ENCODE data around the gene CELA2B.
"Not testable (repeated sequence)": the region's sequence is repeated elsewhere in the genome, so short reads cannot be mapped to it uniquely, and the experiment has no call there.

The CELA2B gene

GRCh38 chr1:15513919-15514318 is 38.0 kb downstream of the CELA2B start (continued):
- TF ChIP-seq ZNF585B (tag by site-specific recombination; IDR thresholded peaks at IDR 0.05): no peak
- no peak for TF ChIP-seq ZNF830 (tag by site-specific recombination; IDR thresholded peaks at IDR 0.05; ENCODE audit: low read depth)
- TF ChIP-seq ZNF341 (tag by site-specific recombination; IDR thresholded peaks at IDR 0.05; ENCODE audit: low read depth): no peak
- TF ChIP-seq ZNF350 (tag by site-specific recombination; IDR thresholded peaks at IDR 0.05): no peak

- POLR2A ChIA-PET; H3K4me3 ChIP-seq (ENCODE audit: low read depth, low read length); H3K9me3 ChIP-seq (ENCODE audit: control insufficient read depth, insufficient read depth, low read depth, low read length); H3K4me1 ChIP-seq (ENCODE audit: control insufficient read depth, insufficient read depth, low read length); H3K27ac ChIP-seq (ENCODE audit: extremely low read depth, low read depth, low read length): not testable (repeated sequence)
- H3K36me3 ChIP-seq (ENCODE audit: control insufficient read depth in 2 of 2, insufficient read depth in 1 of 2, low read length in 2 of 2): peaks cover 0 to 57% of the 10 kb centered on the region in 2 experiments; a peak in 1 of 3 replicates
- CTCF ChIA-PET: interaction anchor here (0.6 to 3.6 kb wide), 3 partner anchors 12 to 115 kb away, joined by 3 to 13 read pairs (median 3); partner anchors contain the start of gene DNAJC16
These were observed 38.7 kb downstream of the CELA2B start for GRCh38 chr1:15514557-15514956.

GRCh38 chr1:15515022-15515663 is 39.2 kb downstream of the CELA2B start:
- CTCF ChIA-PET: interaction anchor here (0.6 to 3.6 kb wide), 4 partner anchors 9 to 115 kb away, joined by 3 to 13 read pairs (median 3); partner anchors contain the start of gene DNAJC16
- H3K36me3 ChIP-seq (ENCODE audit: control insufficient read depth in 2 of 2, insufficient read depth in 1 of 2, low read length in 2 of 2): peaks cover 0 to 57% of the 10 kb centered on the region in 2 experiments; a peak in 1 of 3 replicates
- no peak overlapping the region for H3K27ac ChIP-seq (ENCODE audit: extremely low read depth, low read depth, low read length)
- POLR2A ChIA-PET: interaction anchor here (0.6 kb wide), 1 partner anchor 68 kb away, joined by 3 read pairs; no protein-coding TSS in a partner anchor
- no peaks in the 10 kb centered on the region for H3K4me1 ChIP-seq (ENCODE audit: control insufficient read depth, insufficient read depth, low read length)
- H3K4me3 ChIP-seq (ENCODE audit: low read depth, low read length): no peak overlapping the region
- no peaks in the 10 kb centered on the region for H3K9me3 ChIP-seq (ENCODE audit: control insufficient read depth, insufficient read depth, low read depth, low read length)
- TF ChIP-seq SP7 (tag by site-specific recombination; IDR thresholded peaks at IDR 0.05): no peak
- TF ChIP-seq ZNF548 (tag by site-specific recombination; IDR thresholded peaks at IDR 0.05): no peak
- TF ChIP-seq ZBTB17 (tag by site-specific recombination; IDR thresholded peaks at IDR 0.05): no peak
- no peak for TF ChIP-seq HOXC10 (CRISPR knock-in tag; IDR thresholded peaks at IDR 0.05)
- TF ChIP-seq ZNF701 (tag by site-specific recombination; IDR thresholded peaks at IDR 0.05): no peak
- no peak for TF ChIP-seq PRDM6 (tag by site-specific recombination; IDR thresholded peaks at IDR 0.05)
- TF ChIP-seq ZNF791 (tag by site-specific recombination; IDR thresholded peaks at IDR 0.05): no peak

- H3K9me3 ChIP-seq (ENCODE audit: control insufficient read depth, insufficient read depth, low read depth, low read length): no peaks in the 10 kb centered on the region
- CTCF ChIA-PET: no interaction called here
These were observed 43.7 kb downstream of the CELA2B start for GRCh38 chr1:15519625-15520024.

GRCh38 chr1:15521206-15521906 is 45.5 kb downstream of the CELA2B start:
- H3K36me3 ChIP-seq (ENCODE audit: control insufficient read depth in 2 of 2, insufficient read depth in 1 of 2, low read length in 2 of 2): peaks cover 0 to 19% of the 10 kb centered on the region in 2 experiments; a peak in 1 of 3 replicates
- H3K27ac ChIP-seq (ENCODE audit: extremely low read depth, low read depth, low read length); H3K4me1 ChIP-seq (ENCODE audit: control insufficient read depth, insufficient read depth, low read length); CTCF ChIA-PET; H3K9me3 ChIP-seq (ENCODE audit: control insufficient read depth, insufficient read depth, low read depth, low read length); H3K4me3 ChIP-seq (ENCODE audit: low read depth, low read length): not testable (repeated sequence)
- POLR2A ChIA-PET: interaction anchor here (0.7 kb wide), 2 partner anchors 16 to 1025 kb away, joined by 3 to 6 read pairs; no protein-coding TSS in a partner anchor

More at GRCh38 chr1:15519625-15520024, 43.7 kb downstream of the CELA2B start:
- Histone ChIP-seq H3K4me3 (ENCODE audit: low read depth, low read length) (no peak overlapping the region), H3K4me1 (ENCODE audit: control insufficient read depth, insufficient read depth, low read length) (no peaks in the 10 kb centered on the region; the same call in 1 of the 2 replicates), H3K27ac (ENCODE audit: extremely low read depth, low read depth, low read length) (no peak overlapping the region), H3K36me3 (ENCODE audit: control insufficient read depth in 2 of 2, insufficient read depth in 1 of 2, low read length in 2 of 2) (peaks cover 0 to 28% of the 10 kb centered on the region in 2 experiments; a peak in 1 of 3 replicates)
- TF ChIP-seq ZNF121 (tag by site-specific recombination; IDR thresholded peaks at IDR 0.05) (peak; percentile 55), ZBTB21 (tag by site-specific recombination; IDR thresholded peaks at IDR 0.05) (no peak)
- POLR2A ChIA-PET: no interaction called here
